OCI-LY3 (cell line): ENCODE data around the gene LYSET.
A peak's percentile ranks its signal among the peaks of the same experiment; 100 is the strongest.

Experiments used
- H2AFZ ChIP-seq: fragments of 200-600, 300-600 bp; shearing (Covaris generic); 2 replicates; pipeline ENCODE4 v1.6.0; 2014; ENCODE audit warnings: antibody characterized with exemption, low read depth, low read length
- H3K27ac ChIP-seq: fragments of 200-600, 300-600 bp; sonication (generic); 2 replicates; pipeline ENCODE4 v1.5.1; 2014; ENCODE audit warnings: mild to moderate bottlenecking, low read length, moderate library complexity, mixed read lengths
- H3K27me3 ChIP-seq: fragments of 200-600, 300-600 bp; sonication (generic); 2 replicates; pipeline ENCODE4 v1.6.1; 2014; ENCODE audit warnings: low read depth, low read length, mixed read lengths
- H3K36me3 ChIP-seq: fragments of 200-600, 300-600 bp; sonication (generic); replicated peaks from 2 replicates; pipeline ENCODE3; 2014; ENCODE audit warnings: low read depth, low read length, mixed read lengths
- H3K4me1 ChIP-seq: fragments of 300-600, 200-600 bp; sonication (generic); 2 replicates; pipeline ENCODE4 v1.6.1; 2014; ENCODE audit warnings: low read length, mixed read lengths
- H3K4me2 ChIP-seq: fragments of 200-600, 300-600 bp; sonication (generic); 2 replicates; pipeline ENCODE4 v1.6.1; 2014; ENCODE audit warnings: low read length, mixed read lengths
- H3K4me3 ChIP-seq: fragments of 300-600, 200-600 bp; sonication (generic); 2 replicates; pipeline ENCODE4 v1.5.1; 2014; ENCODE audit warnings: antibody characterized with exemption, mild to moderate bottlenecking, low read length, moderate library complexity
- H3K79me2 ChIP-seq: fragments of 300-600, 200-600 bp; shearing (Covaris generic); 2 replicates; pipeline ENCODE4 v1.6.1; 2014; ENCODE audit warnings: mild to moderate bottlenecking, low read length, mixed read lengths
- H3K9ac ChIP-seq: fragments of 300-600, 200-600 bp; shearing (Covaris generic); 2 replicates; pipeline ENCODE4 v1.6.0; 2014; ENCODE audit warnings: mild to moderate bottlenecking, low read length, moderate library complexity
- H3K9me3 ChIP-seq: fragments of 200-600, 300-600 bp; shearing (Covaris generic); 2 replicates; pipeline ENCODE4 v1.6.1; 2014; ENCODE audit warnings: low read length, mixed read lengths; ENCODE audit not compliant: insufficient read depth
- H4K20me1 ChIP-seq: fragments of 200-600, 300-600 bp; sonication (generic); 2 replicates; pipeline ENCODE4 v1.6.1; 2016; ENCODE audit warnings: low read length, mixed read lengths; ENCODE audit not compliant: insufficient read depth
- CTCF ChIP-seq: fragments of 200-600, 300-600 bp; sonication (generic); IDR thresholded peaks from 2 replicates; pipeline ENCODE4 v1.5.1; 2014; ENCODE audit warnings: antibody characterized with exemption, low read length, low read depth
- EZH2phosphoT487 ChIP-seq: fragments of 200-600 bp; shearing (Covaris generic); IDR thresholded peaks from 2 replicates; pipeline ENCODE4 v1.6.1; 2018; ENCODE audit warnings: antibody characterized with exemption, mixed run types, low read depth

The LYSET gene

GRCh38 chr14:93219103-93219726 is 34.1 kb downstream of the LYSET start:
- Histone ChIP-seq H2AFZ (no peak overlapping the region), H4K20me1 (no peaks in the 10 kb centered on the region), H3K36me3 (peaks cover 16% of the 10 kb centered on the region), H3K79me2 (no peaks in the 10 kb centered on the region), H3K9me3 (no peaks in the 10 kb centered on the region), H3K4me2 (no peak overlapping the region), H3K9ac (no peak overlapping the region), H3K4me1 (no peaks in the 10 kb centered on the region), H3K4me3 (no peak overlapping the region), H3K27ac (no peak overlapping the region), H3K27me3 (no peaks in the 10 kb centered on the region)
- TF ChIP-seq CTCF (peak; percentile 81), EZH2phosphoT487 (no peak)

GRCh38 chr14:93220509-93220908 is 35.4 kb downstream of the LYSET start:
- Histone ChIP-seq H3K27me3 (no peaks in the 10 kb centered on the region), H3K4me3 (no peak overlapping the region), H4K20me1 (no peaks in the 10 kb centered on the region), H3K79me2 (no peaks in the 10 kb centered on the region), H3K9ac (no peak overlapping the region), H3K27ac (no peak overlapping the region), H3K4me2 (no peak overlapping the region), H3K9me3 (no peaks in the 10 kb centered on the region), H3K4me1 (no peaks in the 10 kb centered on the region), H3K36me3 (peaks cover 9% of the 10 kb centered on the region), H2AFZ (no peak overlapping the region)
- no peak for TF ChIP-seq EZH2phosphoT487
- no peak for TF ChIP-seq CTCF

GRCh38 chr14:93223565-93223964 is 38.4 kb downstream of the LYSET start:
- Histone ChIP-seq H2AFZ (no peak overlapping the region), H3K9me3 (no peaks in the 10 kb centered on the region), H3K4me1 (no peaks in the 10 kb centered on the region), H3K27ac (no peak overlapping the region), H3K27me3 (no peaks in the 10 kb centered on the region), H3K9ac (no peak overlapping the region), H3K79me2 (no peaks in the 10 kb centered on the region), H3K36me3 (peaks cover 23% of the 10 kb centered on the region), H3K4me3 (no peak overlapping the region), H4K20me1 (no peaks in the 10 kb centered on the region), H3K4me2 (no peak overlapping the region)
- TF ChIP-seq CTCF (no peak), EZH2phosphoT487 (no peak)

- no peaks in the 10 kb centered on the region for H3K79me2 ChIP-seq
- no peak overlapping the region for H2AFZ ChIP-seq
- TF ChIP-seq CTCF (no peak), EZH2phosphoT487 (no peak)
- no peak overlapping the region for H3K27ac ChIP-seq
- no peaks in the 10 kb centered on the region for H3K27me3 ChIP-seq
- peaks cover 20% of the 10 kb centered on the region for H3K36me3 ChIP-seq
- no peaks in the 10 kb centered on the region for H3K9me3 ChIP-seq
- H3K4me3 ChIP-seq, result no peak overlapping the region
- no peak overlapping the region for H3K4me2 ChIP-seq
- no peaks in the 10 kb centered on the region for H3K4me1 ChIP-seq
- no peaks in the 10 kb centered on the region for H4K20me1 ChIP-seq
- H3K9ac ChIP-seq, result no peak overlapping the region
Measured at GRCh38 chr14:93228550-93228949, 43.4 kb downstream of the LYSET start.
